ENCODE data around the gene ADK. TPM values are rescaled to one million over a fixed set of nuclear protein-coding genes. Genes with fewer than 3 reads are reported as not detected.
A peak's percentile ranks its signal among the peaks of the same experiment; 100 is the strongest.

The ADK gene
- total and polyA plus RNA-seq, 2 experiments from 2014 or later, result 39.9 to 53.0 TPM

- TF ChIP-seq ZNF462 (CRISPR knock-in tag; IDR thresholded peaks at IDR 0.05) (no peak), EZH2 (IDR thresholded peaks at IDR 0.05; ENCODE audit: low read depth, unreplicated experiment) (no peak), REST (IDR thresholded peaks at IDR 0.05; ENCODE audit: unreplicated experiment) (no peak), ZNF331 (CRISPR knock-in tag; IDR thresholded peaks at IDR 0.05; ENCODE audit: low read depth) (no peak)
Measured at GRCh38 chr10:74736029-74736428, 585.0 kb downstream of the ADK start (continued).

GRCh38 chr10:74738052-74738451, 587.0 kb downstream of the ADK start:
- Mint-ChIP-seq H3K4me3 (no peak overlapping the region), H3K36me3 (ENCODE audit: low read depth) (no peaks in the 10 kb centered on the region), H3K9me3 (peaks cover 8% of the 10 kb centered on the region; the same call in 2 of the 3 replicates)

More at GRCh38 chr10:74738052-74738451, 587.0 kb downstream of the ADK start:
- Histone ChIP-seq H3K9me2 (ENCODE audit: insufficient read depth) (no peaks in the 10 kb centered on the region), H3K27ac (ENCODE audit: low read depth) (no peak overlapping the region), H3K4me1 (ENCODE audit: insufficient read depth) (no peaks in the 10 kb centered on the region), H3K36me3 (ENCODE audit: insufficient read depth) (peaks cover 5% of the 10 kb centered on the region; the same call in 1 of the 2 replicates), H3K27me3 (ENCODE audit: insufficient read depth) (no peaks in the 10 kb centered on the region), H4K20me1 (replicated peaks; ENCODE audit: insufficient read depth) (no peaks in the 10 kb centered on the region), H3F3A (replicated peaks; ENCODE audit: low read depth) (no peaks in the 10 kb centered on the region; the same call in 1 of the 2 replicates), H2AFZ (no peak overlapping the region), H3K4me2 (no peak overlapping the region), H3K79me2 (replicated peaks; ENCODE audit: insufficient read depth) (no peaks in the 10 kb centered on the region), H3K4me3 (no peak overlapping the region)
- peaks cover 3% of the 10 kb centered on the region for H3K27me3 Mint-ChIP-seq (ENCODE audit: insufficient read depth, low read depth, poor library complexity)
- peak in 1 of 2 experiments; percentile 34; a peak in 2 of 4 replicates for TF ChIP-seq CTCF (conservative IDR thresholded peaks at IDR 0.05; ENCODE audit: low read depth in 2 of 2)
- no peak for TF ChIP-seq JUNB (IDR thresholded peaks at IDR 0.05; ENCODE audit: unreplicated experiment)
- H3K27ac Mint-ChIP-seq, result no peak overlapping the region
- no peaks in the 10 kb centered on the region for H3K4me1 Mint-ChIP-seq
- ATAC-seq (no peak), DNase-seq (ENCODE audit: low spot score) (no peak)
